ENCODE data around the gene KPNA3.

Gene KPNA3

GRCh38 chr13:49701491-49701890 lies 91.0 kb downstream of the KPNA3 start:
- H2BK120ac ChIP-seq (ENCODE audit: low read depth, low read length), result no peak overlapping the region
- H3K14ac ChIP-seq (ENCODE audit: low read length in 2 of 2), result no peak overlapping the region
- H3K4ac ChIP-seq (ENCODE audit: low read depth in 1 of 2, low read length in 2 of 2), result no peak overlapping the region
- DNase-seq, result no peak
- peaks cover 2% of the 10 kb centered on the region for H3K79me1 ChIP-seq (replicated peaks; ENCODE audit: low read length, poor library complexity, severe bottlenecking)
- H2BK15ac ChIP-seq (ENCODE audit: low read depth, poor library complexity, severe bottlenecking), result no peak overlapping the region
- H3K9me3 ChIP-seq (ENCODE audit: control insufficient read depth, low read length), result no peaks in the 10 kb centered on the region
- H3K4me3 ChIP-seq (ENCODE audit: insufficient read depth in 1 of 2, low read depth in 1 of 2, low read length in 2 of 2), result no peak overlapping the region
- H4K91ac ChIP-seq (ENCODE audit: low read length), result no peak overlapping the region
- H2BK12ac ChIP-seq (ENCODE audit: low read length in 2 of 2), result no peak overlapping the region
- no peak overlapping the region for H4K8ac ChIP-seq (ENCODE audit: low read length)
- H3K36me3 ChIP-seq (ENCODE audit: control insufficient read depth in 1 of 2, insufficient read depth in 2 of 2, low read depth in 1 of 2, low read length in 2 of 2), result peaks cover 12 to 72% of the 10 kb centered on the region in 2 experiments
- H3K4me2 ChIP-seq (ENCODE audit: low read length, poor library complexity, severe bottlenecking), result no peak overlapping the region
- no peak overlapping the region for H2BK5ac ChIP-seq (ENCODE audit: low read depth, low read length, poor library complexity, severe bottlenecking)
- H3K4me1 ChIP-seq (ENCODE audit: control insufficient read depth, insufficient read depth, low read depth, low read length), result no peaks in the 10 kb centered on the region
- H3K9ac ChIP-seq (ENCODE audit: low read length), result no peak overlapping the region
- no peak overlapping the region for H2AFZ ChIP-seq (ENCODE audit: low read depth, low read length)
- no peak overlapping the region for H3K23ac ChIP-seq (ENCODE audit: low read length in 2 of 2)
- H2AK5ac ChIP-seq (ENCODE audit: low read length, severe bottlenecking), result no peak overlapping the region
- no peak overlapping the region for H3K18ac ChIP-seq (ENCODE audit: low read depth in 1 of 2, low read length in 2 of 2)
- H3K27me3 ChIP-seq (ENCODE audit: control insufficient read depth in 1 of 2, insufficient read depth in 1 of 2, low read length in 2 of 2), result no peaks in the 10 kb centered on the region
- no peak overlapping the region for H3K27ac ChIP-seq (ENCODE audit: low read length, poor library complexity, severe bottlenecking)

GRCh38 chr13:49697468-49697867 lies 95.0 kb downstream of the KPNA3 start:
- Histone ChIP-seq H3K36me3 (ENCODE audit: control insufficient read depth in 1 of 2, insufficient read depth in 2 of 2, low read depth in 1 of 2, low read length in 2 of 2) (peaks cover 5 to 49% of the 10 kb centered on the region in 2 experiments), H3K27me3 (ENCODE audit: control insufficient read depth in 1 of 2, insufficient read depth in 1 of 2, low read length in 2 of 2) (no peaks in the 10 kb centered on the region), H3K27ac (ENCODE audit: low read length, poor library complexity, severe bottlenecking) (no peak overlapping the region), H3K18ac (ENCODE audit: low read depth in 1 of 2, low read length in 2 of 2) (no peak overlapping the region), H3K23ac (ENCODE audit: low read length in 2 of 2) (no peak overlapping the region), H3K9ac (ENCODE audit: low read length) (no peak overlapping the region), H2BK120ac (ENCODE audit: low read depth, low read length) (no peak overlapping the region), H2BK12ac (ENCODE audit: low read length in 2 of 2) (no peak overlapping the region), H3K4me2 (ENCODE audit: low read length, poor library complexity, severe bottlenecking) (no peak overlapping the region), H2AK5ac (ENCODE audit: low read length, severe bottlenecking) (no peak overlapping the region), H3K79me1 (replicated peaks; ENCODE audit: low read length, poor library complexity, severe bottlenecking) (peaks cover 2% of the 10 kb centered on the region), H3K4me1 (ENCODE audit: control insufficient read depth, insufficient read depth, low read depth, low read length) (no peaks in the 10 kb centered on the region), H2BK5ac (ENCODE audit: low read depth, low read length, poor library complexity, severe bottlenecking) (no peak overlapping the region), H3K4me3 (ENCODE audit: insufficient read depth in 1 of 2, low read depth in 1 of 2, low read length in 2 of 2) (no peak overlapping the region), H3K4ac (ENCODE audit: low read depth in 1 of 2, low read length in 2 of 2) (no peak overlapping the region), H2AFZ (ENCODE audit: low read depth, low read length) (no peak overlapping the region), H3K9me3 (ENCODE audit: control insufficient read depth, low read length) (no peaks in the 10 kb centered on the region), H3K14ac (ENCODE audit: low read length in 2 of 2) (no peak overlapping the region), H2BK15ac (ENCODE audit: low read depth, poor library complexity, severe bottlenecking) (no peak overlapping the region), H4K91ac (ENCODE audit: low read length) (no peak overlapping the region), H4K8ac (ENCODE audit: low read length) (no peak overlapping the region)
- no peak for DNase-seq
- WGBS, result no CpG with 5 or more reads among the region's 3 CpGs

GRCh38 chr13:49694446-49694845 lies 98.0 kb downstream of the KPNA3 start:
- Histone ChIP-seq H3K14ac (ENCODE audit: low read length in 2 of 2) (no peak overlapping the region), H3K9me3 (ENCODE audit: control insufficient read depth, low read length) (no peaks in the 10 kb centered on the region), H2BK15ac (ENCODE audit: low read depth, poor library complexity, severe bottlenecking) (no peak overlapping the region), H4K8ac (ENCODE audit: low read length) (no peak overlapping the region), H3K18ac (ENCODE audit: low read depth in 1 of 2, low read length in 2 of 2) (no peak overlapping the region), H2AFZ (ENCODE audit: low read depth, low read length) (no peak overlapping the region), H3K4me3 (ENCODE audit: insufficient read depth in 1 of 2, low read depth in 1 of 2, low read length in 2 of 2) (no peak overlapping the region), H3K4ac (ENCODE audit: low read depth in 1 of 2, low read length in 2 of 2) (no peak overlapping the region), H2BK120ac (ENCODE audit: low read depth, low read length) (no peak overlapping the region), H2AK5ac (ENCODE audit: low read length, severe bottlenecking) (no peak overlapping the region), H4K91ac (ENCODE audit: low read length) (no peak overlapping the region), H3K79me1 (replicated peaks; ENCODE audit: low read length, poor library complexity, severe bottlenecking) (peaks cover 2% of the 10 kb centered on the region), H3K4me2 (ENCODE audit: low read length, poor library complexity, severe bottlenecking) (no peak overlapping the region), H3K4me1 (ENCODE audit: control insufficient read depth, insufficient read depth, low read depth, low read length) (peaks cover 3% of the 10 kb centered on the region), H3K23ac (ENCODE audit: low read length in 2 of 2) (no peak overlapping the region), H3K9ac (ENCODE audit: low read length) (no peak overlapping the region), H3K27me3 (ENCODE audit: control insufficient read depth in 1 of 2, insufficient read depth in 1 of 2, low read length in 2 of 2) (no peaks in the 10 kb centered on the region), H3K27ac (ENCODE audit: low read length, poor library complexity, severe bottlenecking) (no peak overlapping the region), H2BK5ac (ENCODE audit: low read depth, low read length, poor library complexity, severe bottlenecking) (no peak overlapping the region), H2BK12ac (ENCODE audit: low read length in 2 of 2) (no peak overlapping the region), H3K36me3 (ENCODE audit: control insufficient read depth in 1 of 2, insufficient read depth in 2 of 2, low read depth in 1 of 2, low read length in 2 of 2) (peaks cover 5 to 20% of the 10 kb centered on the region in 2 experiments)
- DNase-seq, result no peak
- WGBS, result 89% methylated on average over 1 of the region's 1 CpG

GRCh38 chr13:49693877-49694276 lies 98.6 kb downstream of the KPNA3 start:
- Histone ChIP-seq H3K79me1 (replicated peaks; ENCODE audit: low read length, poor library complexity, severe bottlenecking) (peaks cover 3% of the 10 kb centered on the region), H3K4ac (ENCODE audit: low read depth in 1 of 2, low read length in 2 of 2) (no peak overlapping the region), H3K14ac (ENCODE audit: low read length in 2 of 2) (no peak overlapping the region), H3K27me3 (ENCODE audit: control insufficient read depth in 1 of 2, insufficient read depth in 1 of 2, low read length in 2 of 2) (no peaks in the 10 kb centered on the region), H2AFZ (ENCODE audit: low read depth, low read length) (no peak overlapping the region), H3K4me2 (ENCODE audit: low read length, poor library complexity, severe bottlenecking) (no peak overlapping the region), H3K4me3 (ENCODE audit: insufficient read depth in 1 of 2, low read depth in 1 of 2, low read length in 2 of 2) (no peak overlapping the region), H3K23ac (ENCODE audit: low read length in 2 of 2) (no peak overlapping the region), H2BK15ac (ENCODE audit: low read depth, poor library complexity, severe bottlenecking) (no peak overlapping the region), H3K9ac (ENCODE audit: low read length) (no peak overlapping the region), H3K4me1 (ENCODE audit: control insufficient read depth, insufficient read depth, low read depth, low read length) (peaks cover 3% of the 10 kb centered on the region), H3K18ac (ENCODE audit: low read depth in 1 of 2, low read length in 2 of 2) (no peak overlapping the region), H3K36me3 (ENCODE audit: control insufficient read depth in 1 of 2, insufficient read depth in 2 of 2, low read depth in 1 of 2, low read length in 2 of 2) (peaks cover 5 to 20% of the 10 kb centered on the region in 2 experiments), H4K8ac (ENCODE audit: low read length) (no peak overlapping the region), H2BK120ac (ENCODE audit: low read depth, low read length) (no peak overlapping the region), H3K27ac (ENCODE audit: low read length, poor library complexity, severe bottlenecking) (no peak overlapping the region), H4K91ac (ENCODE audit: low read length) (no peak overlapping the region), H3K9me3 (ENCODE audit: control insufficient read depth, low read length) (no peaks in the 10 kb centered on the region), H2BK12ac (ENCODE audit: low read length in 2 of 2) (no peak overlapping the region), H2BK5ac (ENCODE audit: low read depth, low read length, poor library complexity, severe bottlenecking) (no peak overlapping the region), H2AK5ac (ENCODE audit: low read length, severe bottlenecking) (no peak overlapping the region)
- WGBS, result 95% methylated on average over 3 of the region's 3 CpGs
- no peak for DNase-seq
